Transverse colon (tissue), 4 donors: ENCODE measurements around the gene GLRX. TPM values are rescaled to one million over a fixed set of nuclear protein-coding genes. Genes with fewer than 3 reads are reported as not detected.

Experiments
- DNase-seq: peaks from one replicate; pipeline ENCODE4 v3.0.0-alpha.2; 2019
- H3K27ac ChIP-seq, 4 donors: fragments of 200-600 bp; sonication (generic); 2 replicates each; pipeline ENCODE4 v1.5.1; 2016 to 2018; ENCODE audit warnings: inconsistent platforms in 4 of 4
- H3K27me3 ChIP-seq: fragments of 200-600 bp; sonication (generic); 2 replicates; pipeline ENCODE4 v1.5.1; 2017; ENCODE audit warnings: inconsistent platforms
- H3K36me3 ChIP-seq, 4 donors: fragments of 200-600 bp; sonication (generic); 2 replicates each; pipeline ENCODE4 v1.5.1; 2017 to 2019; ENCODE audit warnings: inconsistent platforms in 4 of 4
- H3K4me1 ChIP-seq, 4 donors: fragments of 200-600 bp; sonication (generic); 2 replicates each; pipeline ENCODE4 v1.5.1; 2017 to 2020; ENCODE audit warnings: inconsistent platforms in 4 of 4
- H3K4me3 ChIP-seq, 4 donors: fragments of 200-600 bp; sonication (generic); 1 replicate in 1 of 4; 2 replicates in 3 of 4; pipeline versions ENCODE4 v1.5.1 to v1.6.1; 2017 to 2019; ENCODE audit warnings: inconsistent platforms in 4 of 4
- H3K9me3 ChIP-seq, 2 donors: fragments of 200-600 bp; sonication (generic); 2 replicates each; pipeline ENCODE4 v1.5.1; 2017 to 2019; ENCODE audit warnings: inconsistent platforms in 2 of 2
- EP300 ChIP-seq: sonication (generic); formaldehyde crosslinking; IDR thresholded peaks from one replicate; pipeline ENCODE4 v1.6.1; 2017; ENCODE audit warnings: antibody characterized with exemption, low read depth
- POLR2A ChIP-seq: fragments of 450-650 bp; IDR thresholded peaks from one replicate; pipeline ENCODE4 v1.6.1; 2016; ENCODE audit warnings: antibody characterized with exemption, mild to moderate bottlenecking, moderate library complexity
- POLR2AphosphoS5 ChIP-seq, 3 donors: sonication (generic); formaldehyde crosslinking; IDR thresholded peaks; one replicate each; pipeline ENCODE4 v1.6.1; 2016; ENCODE audit warnings: antibody characterized with exemption in 3 of 3
- WGBS, 2 donors: methylation state at CpG; one replicate each; pipeline ENCODE4 v1.1.5; 2018; ENCODE audit warnings: low coverage in 1 of 2; 5-methylcytosine and 5-hydroxymethylcytosine counted together
- in situ Hi-C, 4 donors: fragments of 200-750 bp; cut with MboI; loops; one replicate each; pipeline versions ENCODE4 v1.15.0 to v1.15.1; 2017; ENCODE audit warnings: low sequenced_read_pairs in 3 of 4, low pct_ligation_motif_present in 1 of 4, low pct_unique_long_range_greater_than_20kb in 1 of 4
- intact Hi-C: fragments of 100-400 bp; cut with DNase I; formaldehyde crosslinking; loops from one replicate; pipeline ENCODE4 v1.15.1; 2023; ENCODE audit warnings: low total_unique reads
- total RNA-seq, 4 donors: library from RNA; depleted of rRNA; stranded (reverse); fragments of >200 nt; gene quantifications; one replicate each; pipeline ENCODE4 v1.1.0, GENCODE V29; 2016
- TF ChIP-seq, protein P1 (sequence below), 5 experiments: fragments of 200-600 bp in 3 of 5; fragments of 450-650 bp in 2 of 5; sonication (generic) in 3 of 5; IDR thresholded peaks; 1 replicate in 2 of 5; 2 replicates in 3 of 5; pipeline ENCODE4 v1.5.1; 2016 to 2017; ENCODE audit warnings: antibody characterized with exemption in 5 of 5, inconsistent platforms in 3 of 5, mild to moderate bottlenecking in 2 of 5, moderate library complexity in 1 of 5

GLRX gene
- total RNA-seq, 4 donors from 2014 or later, result 50.5 to 112 (median 64.4) TPM

DNA sequence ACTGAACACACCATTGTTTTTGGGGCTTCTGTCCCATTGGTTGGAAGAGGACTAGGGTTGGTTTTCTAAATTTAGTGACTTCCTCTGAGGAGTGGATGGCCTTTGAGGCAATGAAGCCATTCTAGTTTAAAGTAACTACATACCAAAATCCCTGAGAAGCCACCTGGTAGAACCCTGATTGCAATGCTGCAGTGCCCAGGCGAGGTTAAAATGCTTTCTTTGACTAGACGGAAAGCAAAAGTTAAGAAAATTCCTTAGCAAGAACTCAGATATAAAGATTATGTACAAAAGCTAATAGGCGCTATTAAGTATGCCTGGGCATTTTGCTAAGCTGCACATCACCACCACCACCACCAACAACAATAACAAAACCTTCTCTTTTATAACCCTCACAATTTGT, 20.6 kb downstream of the GLRX start:
- no peaks in the 10 kb centered on the region for H3K27me3 ChIP-seq
- TF ChIP-seq EP300, result no peak
- TF ChIP-seq POLR2AphosphoS5 (IDR thresholded peaks at IDR 0.05), result no peak
- no peak for TF ChIP-seq POLR2A
- TF ChIP-seq, protein P1, sequence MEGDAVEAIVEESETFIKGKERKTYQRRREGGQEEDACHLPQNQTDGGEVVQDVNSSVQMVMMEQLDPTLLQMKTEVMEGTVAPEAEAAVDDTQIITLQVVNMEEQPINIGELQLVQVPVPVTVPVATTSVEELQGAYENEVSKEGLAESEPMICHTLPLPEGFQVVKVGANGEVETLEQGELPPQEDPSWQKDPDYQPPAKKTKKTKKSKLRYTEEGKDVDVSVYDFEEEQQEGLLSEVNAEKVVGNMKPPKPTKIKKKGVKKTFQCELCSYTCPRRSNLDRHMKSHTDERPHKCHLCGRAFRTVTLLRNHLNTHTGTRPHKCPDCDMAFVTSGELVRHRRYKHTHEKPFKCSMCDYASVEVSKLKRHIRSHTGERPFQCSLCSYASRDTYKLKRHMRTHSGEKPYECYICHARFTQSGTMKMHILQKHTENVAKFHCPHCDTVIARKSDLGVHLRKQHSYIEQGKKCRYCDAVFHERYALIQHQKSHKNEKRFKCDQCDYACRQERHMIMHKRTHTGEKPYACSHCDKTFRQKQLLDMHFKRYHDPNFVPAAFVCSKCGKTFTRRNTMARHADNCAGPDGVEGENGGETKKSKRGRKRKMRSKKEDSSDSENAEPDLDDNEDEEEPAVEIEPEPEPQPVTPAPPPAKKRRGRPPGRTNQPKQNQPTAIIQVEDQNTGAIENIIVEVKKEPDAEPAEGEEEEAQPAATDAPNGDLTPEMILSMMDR (IDR thresholded peaks at IDR 0.05), result no peak
- H3K4me1 ChIP-seq, result peaks cover 0 to 9% (median 0%) of the 10 kb centered on the region in 4 donors
- intact Hi-C loops (no loop called here), in situ Hi-C loops (no loop called here)
- no peak for DNase-seq
- no peak overlapping the region for H3K4me3 ChIP-seq
- WGBS, 2 donors, result 96 to 97% methylated on average over 3 of the region's 3 CpGs
- no peak overlapping the region for H3K27ac ChIP-seq
- H3K36me3 ChIP-seq, result no peaks in the 10 kb centered on the region
- peaks cover 0 to 5% of the 10 kb centered on the region in 2 donors for H3K9me3 ChIP-seq

DNA sequence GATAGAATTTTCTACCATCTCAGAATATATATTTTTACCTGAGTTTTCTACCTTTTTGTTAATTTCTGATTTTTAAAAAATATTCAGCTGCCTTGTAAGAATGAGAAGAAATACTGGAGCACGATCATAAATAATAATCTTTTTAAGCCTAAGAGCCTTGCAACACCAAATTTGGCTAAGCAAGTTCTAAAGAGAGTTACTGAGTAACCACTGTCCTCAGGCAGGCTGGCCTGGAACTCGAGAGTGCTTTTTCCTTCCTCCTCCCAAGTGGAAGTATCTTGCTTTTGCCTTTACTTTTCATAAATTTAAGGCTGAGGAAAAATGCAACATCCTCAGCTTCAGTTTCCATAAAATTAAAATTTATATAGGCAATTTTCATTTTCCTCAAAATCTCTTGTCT, 21.0 kb downstream of the GLRX start:
- H3K36me3 ChIP-seq, result no peaks in the 10 kb centered on the region
- H3K9me3 ChIP-seq, result peaks cover 0 to 5% of the 10 kb centered on the region in 2 donors
- peaks cover 0 to 9% (median 0%) of the 10 kb centered on the region in 4 donors for H3K4me1 ChIP-seq
- in situ Hi-C loops, result no loop called here
- intact Hi-C loops, result no loop called here
- no peak for DNase-seq
- WGBS, 2 donors, result 46% methylated on average over 2 of the region's 2 CpGs
- no peak overlapping the region for H3K4me3 ChIP-seq
- no peaks in the 10 kb centered on the region for H3K27me3 ChIP-seq
- no peak overlapping the region for H3K27ac ChIP-seq
- TF ChIP-seq, protein P1 (IDR thresholded peaks at IDR 0.05), result no peak
- TF ChIP-seq POLR2A (no peak), POLR2AphosphoS5 (IDR thresholded peaks at IDR 0.05) (no peak), EP300 (no peak)

DNA sequence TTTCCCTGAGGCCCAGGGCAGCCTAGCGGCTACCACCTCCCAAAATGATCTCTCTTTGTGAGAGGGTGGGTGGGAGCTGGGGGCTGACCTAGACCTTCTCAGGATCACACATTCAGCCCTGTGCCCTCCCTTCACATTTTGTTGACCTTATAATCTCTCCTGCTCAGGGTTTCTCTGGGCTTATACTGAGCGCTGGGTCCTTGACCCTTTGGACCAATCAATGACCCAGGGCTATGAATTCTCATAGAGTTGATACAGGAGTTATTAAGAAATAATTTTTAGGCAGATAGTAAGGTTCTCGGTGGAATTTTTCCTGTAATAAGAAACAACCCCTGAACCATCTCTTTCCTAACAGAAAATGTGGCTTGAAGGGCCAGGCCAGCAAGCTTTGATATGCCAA, 22.0 kb downstream of the GLRX start:
- 98 to 100% methylated on average over 2 to 3 of the region's 3 CpGs for WGBS, 2 donors
- no peak for DNase-seq
- peaks cover 0 to 9% (median 0%) of the 10 kb centered on the region in 4 donors for H3K4me1 ChIP-seq
- intact Hi-C loops, result no loop called here
- in situ Hi-C loops, result no loop called here
- H3K9me3 ChIP-seq, result peaks cover 0 to 5% of the 10 kb centered on the region in 2 donors
- no peak for TF ChIP-seq POLR2AphosphoS5 (IDR thresholded peaks at IDR 0.05)
- TF ChIP-seq EP300, result no peak
- no peak for TF ChIP-seq POLR2A
- TF ChIP-seq, protein P1 (IDR thresholded peaks at IDR 0.05), result no peak
- no peaks in the 10 kb centered on the region for H3K36me3 ChIP-seq
- H3K27ac ChIP-seq, result no peak overlapping the region
- H3K27me3 ChIP-seq, result no peaks in the 10 kb centered on the region
- no peak overlapping the region for H3K4me3 ChIP-seq

DNA sequence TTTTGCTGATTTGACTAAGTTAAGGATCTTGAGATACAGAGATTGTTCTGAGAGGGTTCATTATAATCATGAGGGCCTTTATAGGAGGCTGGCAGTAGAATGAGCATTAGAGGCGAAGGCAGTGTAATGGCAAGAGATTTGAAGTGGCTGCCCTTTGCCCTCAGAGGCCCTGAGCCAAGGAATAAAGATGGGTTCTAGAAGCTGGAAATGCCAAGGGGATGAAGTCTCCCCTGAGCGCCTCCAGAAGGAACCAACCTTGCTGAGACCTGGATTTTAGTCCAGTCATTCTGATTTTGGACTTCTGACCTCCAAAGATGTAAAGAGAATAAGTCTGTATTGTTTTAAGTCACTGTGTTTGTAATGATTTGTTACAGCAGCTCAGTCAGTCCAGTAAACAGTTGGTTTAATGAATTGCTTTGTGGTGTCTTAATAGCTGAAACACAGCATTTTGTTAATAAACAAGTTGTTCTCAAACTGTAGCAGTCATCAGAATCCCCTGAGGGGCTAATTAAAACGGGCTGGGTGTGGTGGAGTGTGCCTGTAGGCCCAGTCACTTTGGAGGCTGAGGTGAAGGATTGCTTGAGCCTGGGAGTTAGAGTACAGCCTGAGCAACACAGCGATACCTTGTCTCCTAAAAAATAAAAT, 23.2 kb downstream of the GLRX start:
- H3K9me3 ChIP-seq, result no peaks in the 10 kb centered on the region
- H3K4me1 ChIP-seq, result peaks cover 0 to 9% (median 0%) of the 10 kb centered on the region in 4 donors
- intact Hi-C loops, result no loop called here
- DNase-seq, result no peak
- WGBS, 2 donors, result 78 to 81% methylated on average over 3 to 4 of the region's 4 CpGs
- in situ Hi-C loops, result no loop called here
- no peak for TF ChIP-seq POLR2A
- TF ChIP-seq EP300, result no peak
- TF ChIP-seq POLR2AphosphoS5 (IDR thresholded peaks at IDR 0.05), result no peak
- TF ChIP-seq, protein P1 (IDR thresholded peaks at IDR 0.05), result no peak
- no peak overlapping the region for H3K27ac ChIP-seq
- H3K4me3 ChIP-seq, result no peak overlapping the region
- H3K36me3 ChIP-seq, result no peaks in the 10 kb centered on the region
- no peaks in the 10 kb centered on the region for H3K27me3 ChIP-seq
